Activated naive CD8-positive, alpha-beta T cell treated with anti-CD3 and anti-CD28 coated beads, Interleukin-2, amount 50 U/mL, for 16 hours (primary cell): ENCODE results near the gene KCNJ13.

ENCODE experiments used
- DNase-seq: peaks from one replicate; pipeline ENCODE4 v3.0.0-alpha.2; 2020; ENCODE audit warnings: low read depth, low spot score

KCNJ13 gene

DNA sequence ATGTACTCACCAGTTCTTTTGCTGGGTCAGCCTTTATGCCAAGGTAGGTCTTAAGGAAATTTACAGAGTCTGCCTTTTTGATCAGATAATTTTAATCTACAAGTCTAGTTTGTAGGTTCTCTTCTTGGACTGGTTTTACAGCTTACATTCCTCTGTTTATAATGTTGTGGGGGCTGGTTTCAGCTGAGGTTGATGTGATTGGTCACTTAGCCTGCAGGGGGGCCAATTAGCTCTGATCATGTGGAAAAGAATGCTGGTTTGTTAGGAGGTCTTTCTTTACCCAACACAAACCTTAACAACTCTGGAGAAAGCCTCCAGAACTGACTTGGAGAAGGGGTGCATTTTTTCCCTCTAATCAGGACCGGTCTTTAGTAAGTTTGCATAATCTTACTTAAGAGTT, at the start of gene KCNJ13:
Gene KCNJ13, minus strand, starts transcription at position 131 of the 400 bp plus-strand sequence. CDS start 5,203 bp downstream, outside the sequence.
- DNase-seq: no peak

- no peak for DNase-seq
Measured at GRCh38 chr2:232817756-232818155, 41.4 kb upstream of the KCNJ13 start.

DNA sequence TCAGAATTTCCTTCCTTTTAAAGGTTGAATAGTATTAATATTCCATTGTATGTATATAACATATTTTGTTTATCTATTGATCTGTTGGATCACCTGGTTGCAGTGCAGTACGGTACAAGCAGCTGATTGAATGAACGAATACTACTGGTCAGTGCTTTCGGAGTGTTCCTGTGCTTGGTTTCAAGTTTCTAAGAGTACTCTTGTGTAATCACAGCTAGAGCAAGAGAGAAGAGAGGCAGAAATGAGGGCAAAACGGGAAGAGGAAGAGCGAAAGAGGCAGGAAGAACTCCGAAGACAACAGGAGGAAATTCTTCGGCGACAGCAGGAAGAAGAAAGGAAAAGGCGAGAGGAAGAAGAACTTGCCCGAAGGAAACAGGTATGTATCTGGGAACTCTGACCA, 40.3 kb upstream of the KCNJ13 start:
- DNase-seq: no peak

DNA sequence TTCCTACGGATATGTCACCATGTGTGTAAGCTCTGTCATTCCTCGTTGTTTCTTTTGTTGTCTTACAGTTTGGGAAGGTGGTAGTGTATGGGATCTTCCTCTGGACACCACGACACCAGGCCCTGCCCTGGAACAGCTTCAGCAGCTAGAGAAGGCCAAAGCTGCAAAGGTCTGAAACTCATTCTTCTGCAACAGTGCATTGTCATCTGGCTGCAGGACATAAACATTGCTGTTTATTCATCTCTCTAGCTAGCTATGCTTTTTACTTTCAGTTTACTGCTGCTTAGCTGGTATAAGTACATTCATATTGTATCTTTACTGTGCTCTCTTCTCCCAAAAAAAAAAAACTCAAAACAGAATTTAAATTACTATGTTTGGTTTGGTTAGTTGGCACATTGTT, 39.2 kb upstream of the KCNJ13 start:
- no peak for DNase-seq

DNA sequence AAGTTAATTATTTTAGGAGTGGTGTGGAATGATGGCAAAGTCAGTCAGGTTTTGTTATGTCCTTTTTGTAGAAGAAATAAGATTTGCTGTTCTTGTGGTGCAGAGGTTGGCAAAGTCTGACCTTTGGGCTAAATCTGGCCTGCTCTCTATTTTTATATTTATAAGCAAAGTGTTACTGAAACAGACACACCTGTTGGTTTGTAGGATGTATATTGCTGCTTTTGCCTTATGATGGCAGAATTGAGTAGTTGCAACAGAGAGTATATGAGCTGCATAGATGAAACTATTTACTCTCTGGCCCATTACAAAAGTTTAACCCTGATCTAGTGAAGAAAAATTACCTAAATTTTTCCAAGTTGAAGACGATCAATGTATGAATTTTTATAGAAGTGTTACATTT, 34.1 kb upstream of the KCNJ13 start:
- no peak for DNase-seq

GRCh38 chr2:232809349-232810124, 33.2 kb upstream of the KCNJ13 start:
- DNase-seq: no peak

DNA sequence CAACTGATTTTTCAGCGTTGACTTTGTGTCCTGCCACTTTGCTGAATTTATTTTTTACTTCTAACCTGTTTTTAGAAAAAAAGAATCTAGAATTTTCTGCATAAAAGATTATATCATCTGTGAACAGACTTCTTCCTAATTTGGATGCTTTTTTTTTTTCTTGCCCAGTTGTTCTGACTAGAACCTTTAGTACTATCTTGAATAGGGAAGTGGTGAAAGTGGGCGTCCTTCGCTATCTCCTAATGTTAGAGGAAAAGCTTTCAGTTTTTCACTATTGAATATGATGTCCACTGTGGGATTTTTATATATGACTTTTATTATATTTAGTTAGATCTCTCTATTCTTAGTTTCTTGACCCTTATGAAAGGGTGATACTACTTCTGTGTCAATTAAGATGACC, 25.7 kb upstream of the KCNJ13 start:
- no peak for DNase-seq

- DNase-seq: no peak
Measured at GRCh38 chr2:232800166-232800565, 23.8 kb upstream of the KCNJ13 start.

DNA sequence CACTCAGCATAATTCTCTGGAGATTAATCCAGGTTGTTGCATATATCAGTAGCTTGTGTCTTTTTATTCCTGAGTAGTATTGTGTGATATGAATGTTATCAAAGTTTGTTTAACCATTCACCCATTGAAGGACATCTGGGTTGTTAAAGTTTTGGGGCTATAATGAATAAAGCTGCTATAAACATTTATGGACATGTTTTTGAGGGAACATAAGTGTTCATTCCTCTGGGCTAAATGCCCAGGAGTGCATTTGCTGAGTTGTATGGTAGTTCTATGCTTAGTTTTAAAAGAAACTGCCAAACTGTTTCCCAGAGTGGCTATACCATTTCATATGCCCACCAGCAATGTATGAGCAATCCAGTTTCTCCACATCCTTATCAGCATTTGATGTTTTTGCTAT, 21.8 kb upstream of the KCNJ13 start:
- DNase-seq: no peak

DNA sequence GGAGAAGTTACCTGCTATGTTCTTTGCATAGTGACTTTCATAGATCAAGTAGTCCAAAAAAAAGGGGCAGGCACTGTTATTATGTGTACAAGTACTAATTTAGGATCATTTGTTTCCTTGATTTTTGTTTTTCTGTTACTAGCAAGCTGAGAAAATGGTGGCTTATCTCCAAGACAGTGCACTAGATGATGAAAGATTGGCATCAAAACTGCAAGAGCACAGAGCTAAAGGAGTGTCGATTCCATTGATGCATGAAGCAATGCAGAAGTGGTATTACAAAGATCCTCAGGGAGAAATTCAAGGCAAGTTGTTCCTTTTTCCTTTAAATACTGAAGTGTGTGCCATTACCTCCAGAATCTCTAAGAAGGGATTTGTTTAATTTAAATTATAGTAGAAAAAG, 19.6 kb upstream of the KCNJ13 start:
- no peak for DNase-seq

DNA sequence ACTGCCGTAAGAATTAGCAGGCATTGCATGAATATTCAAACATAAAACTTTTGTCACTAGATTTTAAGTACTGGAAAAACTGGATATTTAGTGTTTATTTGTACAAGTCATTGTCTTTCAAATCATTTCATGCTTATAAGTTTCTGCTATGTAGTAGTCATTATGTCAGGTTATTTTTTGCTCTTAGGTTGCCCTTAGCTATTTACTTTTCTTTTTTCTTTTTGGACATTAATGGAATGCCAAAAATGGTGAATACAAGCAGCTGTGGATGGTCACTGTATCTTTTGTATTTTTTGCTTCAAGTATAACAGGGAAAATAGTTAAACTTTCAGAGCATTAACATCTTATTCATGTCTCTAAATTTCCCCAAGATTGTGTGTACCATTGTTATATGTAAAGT, 18.6 kb upstream of the KCNJ13 start:
- no peak for DNase-seq

- no peak for DNase-seq
Measured at GRCh38 chr2:232793271-232793670, 16.9 kb upstream of the KCNJ13 start.

GRCh38 chr2:232791518-232791917, 15.2 kb upstream of the KCNJ13 start:
- no peak for DNase-seq

DNA sequence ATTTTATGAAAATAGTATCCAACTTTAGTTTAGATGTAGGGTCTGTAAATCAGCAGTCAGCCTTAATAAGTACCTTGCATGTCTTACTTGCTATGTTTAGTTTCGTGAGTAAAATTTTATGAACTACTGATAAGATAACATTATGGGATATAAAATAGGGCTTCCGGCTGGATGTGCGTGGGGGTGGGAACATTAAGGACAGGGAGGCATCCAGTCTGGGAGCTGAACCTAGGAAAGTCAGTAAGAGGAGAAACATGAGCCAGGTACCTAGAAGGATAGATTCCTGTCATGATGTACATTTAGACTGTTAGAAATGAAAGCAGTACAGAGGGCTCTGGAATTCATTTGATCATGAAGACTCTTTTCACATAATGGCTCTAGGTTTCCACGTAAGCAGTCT, 12.7 kb upstream of the KCNJ13 start:
- DNase-seq: no peak

GRCh38 chr2:232787806-232788205, 11.4 kb upstream of the KCNJ13 start:
- DNase-seq: no peak

DNA sequence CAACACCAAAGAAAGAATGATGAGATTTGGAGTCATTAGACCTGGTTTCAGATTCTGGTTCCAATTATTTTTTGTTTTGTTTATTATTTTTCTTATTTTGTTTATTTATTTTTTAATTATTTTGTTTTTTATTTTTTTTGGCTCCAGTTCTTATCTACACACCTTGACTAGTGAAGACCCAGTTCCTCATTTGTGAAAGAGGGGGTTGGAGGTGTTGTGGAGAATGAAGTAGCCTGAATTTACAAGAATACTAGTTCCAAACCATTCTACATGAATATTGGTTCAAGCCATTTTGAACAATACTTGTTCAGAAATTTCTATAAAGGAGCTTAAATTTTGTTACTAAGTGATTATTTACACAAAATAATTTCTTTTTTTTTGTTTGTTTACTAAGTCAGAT, 6.9 kb upstream of the KCNJ13 start:
- DNase-seq: no peak

DNA sequence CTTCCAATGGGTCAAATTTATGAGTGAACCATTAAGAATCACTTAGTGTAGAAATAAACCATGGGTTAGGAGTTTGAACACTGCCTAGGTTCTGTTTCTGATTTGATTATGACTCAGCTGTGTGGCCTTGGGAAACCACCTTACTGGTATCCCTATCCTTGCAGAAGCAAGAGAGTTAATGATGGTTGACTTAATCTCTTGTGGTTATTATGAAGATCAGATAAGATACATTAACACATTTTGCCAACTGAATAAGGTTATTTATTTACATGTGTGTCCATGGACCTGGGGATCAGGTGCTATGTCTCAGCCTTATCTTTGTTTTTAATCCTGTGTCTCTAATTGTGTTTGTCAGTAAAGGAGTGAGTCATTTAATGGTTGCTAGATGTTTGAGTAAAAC, 5.4 kb upstream of the KCNJ13 start:
- DNase-seq: no peak

- DNase-seq: no peak
Measured at GRCh38 chr2:232779934-232780333, 3.6 kb upstream of the KCNJ13 start.

DNA sequence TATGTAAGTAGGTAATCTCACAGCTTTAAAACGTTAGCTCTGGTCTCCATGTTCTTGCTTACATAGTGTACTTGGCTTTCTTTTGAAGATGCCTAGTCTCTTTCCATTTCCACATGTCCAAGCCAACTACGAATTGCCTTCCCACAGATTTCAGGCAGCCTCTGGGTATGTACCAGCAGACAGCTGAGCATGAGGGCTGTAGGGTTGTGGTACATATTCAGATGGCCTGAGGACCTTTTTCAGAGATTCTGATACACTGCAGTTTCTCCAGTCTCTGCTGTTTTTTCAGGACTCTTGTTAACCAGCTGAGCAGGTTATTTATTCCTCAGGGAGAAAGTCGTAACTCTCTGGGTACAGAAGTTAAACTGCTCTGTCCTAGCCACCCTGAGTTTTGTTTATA, 3.1 kb upstream of the KCNJ13 start:
- DNase-seq: no peak

DNA sequence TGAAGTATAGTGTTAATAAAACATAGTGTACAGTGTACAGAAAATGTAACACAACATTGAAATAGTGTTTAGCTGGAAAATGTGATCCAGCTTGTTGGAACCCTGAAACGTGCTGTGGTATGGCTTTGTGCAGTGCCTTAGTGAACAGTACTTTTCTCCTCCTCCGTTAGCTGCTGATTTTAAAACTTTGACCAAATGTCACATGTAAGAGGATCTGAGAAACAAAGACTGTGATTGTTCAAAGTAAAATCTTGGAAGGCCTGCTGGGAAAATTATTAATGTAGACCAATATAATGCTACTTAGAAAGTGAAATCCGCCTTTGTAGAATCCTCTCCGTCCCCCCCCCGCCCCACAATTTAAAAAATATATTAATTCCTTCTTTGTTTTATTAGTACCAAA, 911 bp upstream of the KCNJ13 start:
- no peak for DNase-seq

DNA sequence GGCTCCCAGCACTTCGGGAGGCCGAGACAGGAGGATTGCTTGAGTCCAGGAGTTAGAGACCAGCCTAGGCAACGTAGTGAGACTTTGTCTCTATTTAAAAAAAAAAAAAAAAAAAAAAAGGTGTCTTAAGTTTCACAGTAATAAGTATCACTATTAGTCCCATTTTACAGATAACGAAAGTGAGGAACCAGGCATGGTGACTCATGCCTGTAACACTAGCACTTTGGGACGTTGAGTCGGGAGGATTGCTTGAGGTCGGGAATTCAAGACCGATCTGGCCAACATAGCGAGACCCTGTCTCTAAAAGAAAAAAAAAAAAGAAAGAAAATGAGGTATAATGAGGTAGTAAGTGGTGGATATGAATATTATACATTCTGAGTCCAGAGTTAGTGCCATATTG, 2.5 kb downstream of the KCNJ13 start:
- DNase-seq: no peak

DNA sequence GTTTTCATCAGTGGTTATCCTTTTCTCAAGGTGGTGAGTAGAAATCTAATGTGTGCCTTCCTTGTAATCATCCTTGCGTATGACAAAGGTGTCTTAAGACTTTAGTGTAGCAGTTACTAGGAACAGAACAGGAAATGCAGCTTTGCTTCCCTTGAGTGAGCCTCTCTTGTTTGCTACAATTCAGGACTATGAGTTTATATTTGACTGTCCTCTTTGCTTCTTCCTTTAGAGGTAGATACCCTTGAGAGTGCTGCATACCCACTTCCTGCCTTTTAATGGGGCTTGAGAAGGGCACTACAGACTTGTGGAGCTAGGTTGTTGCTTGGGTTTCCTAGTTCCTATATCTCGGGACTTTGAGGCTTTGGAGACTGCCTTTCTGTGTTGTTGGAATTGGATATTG, 3.8 kb downstream of the KCNJ13 start:
- no peak for DNase-seq

DNA sequence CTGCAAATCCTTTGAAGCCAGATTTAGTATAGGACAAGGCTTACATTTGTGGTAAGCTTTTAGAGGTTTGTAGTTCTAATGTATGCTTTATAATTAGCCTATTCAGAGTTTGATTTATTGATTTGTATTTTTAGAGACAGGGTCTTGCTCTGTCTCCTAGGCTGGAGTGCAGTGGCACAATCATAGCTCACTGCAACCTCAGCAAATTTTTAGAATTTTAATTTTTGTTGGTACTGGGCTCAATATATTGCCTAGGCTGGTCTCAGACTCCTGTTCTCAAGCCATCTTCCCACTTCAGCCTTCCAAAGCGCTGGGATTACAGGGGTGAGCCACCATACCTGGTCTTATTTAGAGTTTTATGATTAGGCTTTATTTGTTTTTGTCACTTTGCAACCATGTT, 4.5 kb downstream of the KCNJ13 start:
- DNase-seq: no peak

- no peak for DNase-seq
Measured at GRCh38 chr2:232770207-232770606, 6.2 kb downstream of the KCNJ13 start.
